Right lobe of liver (tissue), 6 donors: ENCODE measurements around the gene EPB41L4B. TPM values are rescaled to one million over a fixed set of nuclear protein-coding genes. Genes with fewer than 3 reads are reported as not detected.

Experiments used
- ATAC-seq, 4 donors: fragments of 200-7000 bp; cut with Tn5 transposase; one replicate each; pipeline ENCODE4 v1.9.1; 2020; ENCODE audit warnings: mild to moderate bottlenecking in 4 of 4, moderate library complexity in 4 of 4
- DNase-seq, 3 donors: peaks; one replicate each; pipeline ENCODE4 v3.0.0-alpha.2; 2020
- H3K27ac ChIP-seq, 3 donors: fragments of 200-600 bp; one replicate each; pipeline ENCODE4 v1.8.0; 2022
- H3K27me3 ChIP-seq, 2 donors: fragments of 200-600 bp; one replicate each; pipeline ENCODE4 v1.8.0; 2022
- H3K36me3 ChIP-seq, 4 donors: fragments of 200-600 bp; sonication (generic) in 1 of 4; one replicate each; pipeline versions ENCODE4 v1.5.1 to v1.8.0; 2017 to 2022; ENCODE audit warnings: control low read depth in 1 of 4
- H3K4me1 ChIP-seq, 4 donors: fragments of 200-600 bp; sonication (generic) in 1 of 4; one replicate each; pipeline versions ENCODE4 v1.5.1 to v1.8.0; 2017 to 2022; ENCODE audit warnings: control low read depth in 1 of 4
- H3K4me3 ChIP-seq, 3 donors: fragments of 200-600 bp; one replicate each; pipeline ENCODE4 v1.8.0; 2022
- H3K9me3 ChIP-seq, 4 donors: fragments of 200-600 bp; sonication (generic) in 1 of 4; one replicate each; pipeline versions ENCODE4 v1.5.1 to v1.8.0; 2017 to 2022; ENCODE audit warnings: control low read depth in 1 of 4
- CTCF ChIP-seq, 4 donors: fragments of 200-600 bp in 3 of 4; fragments of 450-650 bp in 1 of 4; IDR thresholded peaks; one replicate each; pipeline versions ENCODE4 v1.5.1 to v1.8.0; 2016 to 2022; ENCODE audit warnings: antibody characterized with exemption in 4 of 4, mild to moderate bottlenecking in 2 of 4
- POLR2A ChIP-seq: fragments of 450-650 bp; IDR thresholded peaks from one replicate; pipeline ENCODE4 v1.6.1; 2017; ENCODE audit warnings: antibody characterized with exemption, mild to moderate bottlenecking
- WGBS: methylation state at CpG from one replicate; pipeline ENCODE4 v1.1.6; 2018; ENCODE audit warnings: low coverage, low lambda C conversion rate; ENCODE audit not compliant: insufficient coverage; ENCODE audit errors: missing lambda C conversion rate; 5-methylcytosine and 5-hydroxymethylcytosine counted together
- intact Hi-C, 2 donors: fragments of 100-400 bp; cut with DNase I; formaldehyde crosslinking; loops; one replicate each; pipeline versions ENCODE4 v1.11.2 to v1.14.1; 2022
- total RNA-seq, 6 experiments: library from RNA; depleted of rRNA in 2 of 6; stranded (reverse); fragments of >200 nt in 2 of 6; fragmentation: NEBNext Ultra II Directional in 3 of 6; extraction: Animal tissue kit (Norgen Biotek cat#: 25700) in 3 of 6; gene quantifications; one replicate each; pipeline versions ENCODE4 v1.1.0 to v1.2.4, GENCODE V29; 2016 to 2023
- donor health status: DM: no; HTN: yes; CAD: no.
- donor health status: DM: no; HTN: no; CAD: no.
- donor health status: DM: no; HTN: no; CAD: no.
- donor health status: DM: no; HTN: yes; CAD: no.
- donor health status: DM: no; HTN: yes; CAD: no.

Gene EPB41L4B
- total RNA-seq, 6 experiments from 2014 or later = 29.0 to 89.0 (median 32.4) TPM

- Histone ChIP-seq H3K4me1 (peaks cover 0 to 32% (median 13%) of the 10 kb centered on the region in 4 donors), H3K9me3 (no peaks in the 10 kb centered on the region), H3K4me3 (peak overlapping the region; percentile 52 to 71 (median 65)), H3K27ac (peak overlapping the region in 2 of 3 donors; percentile 88 to 90), H3K27me3 (no peaks in the 10 kb centered on the region), H3K36me3 (no peaks in the 10 kb centered on the region)
- intact Hi-C loops = loop anchor here (5.0 to 10.0 kb wide), 2 partner anchors 67 to 135 kb away; no protein-coding TSS in a partner anchor
- peak in 3 of 4 donors; percentile 2 to 7 (median 2) for ATAC-seq
- peak; percentile 25 to 64 (median 61) for DNase-seq
- WGBS = 1% methylated on average over 20 of the region's 42 CpGs
- TF ChIP-seq CTCF (IDR thresholded peaks at IDR 0.05) = no peak
- TF ChIP-seq POLR2A = no peak
Measured at GRCh38 chr9:109319626-109320241, 1.1 kb downstream of the EPB41L4B start.

DNA sequence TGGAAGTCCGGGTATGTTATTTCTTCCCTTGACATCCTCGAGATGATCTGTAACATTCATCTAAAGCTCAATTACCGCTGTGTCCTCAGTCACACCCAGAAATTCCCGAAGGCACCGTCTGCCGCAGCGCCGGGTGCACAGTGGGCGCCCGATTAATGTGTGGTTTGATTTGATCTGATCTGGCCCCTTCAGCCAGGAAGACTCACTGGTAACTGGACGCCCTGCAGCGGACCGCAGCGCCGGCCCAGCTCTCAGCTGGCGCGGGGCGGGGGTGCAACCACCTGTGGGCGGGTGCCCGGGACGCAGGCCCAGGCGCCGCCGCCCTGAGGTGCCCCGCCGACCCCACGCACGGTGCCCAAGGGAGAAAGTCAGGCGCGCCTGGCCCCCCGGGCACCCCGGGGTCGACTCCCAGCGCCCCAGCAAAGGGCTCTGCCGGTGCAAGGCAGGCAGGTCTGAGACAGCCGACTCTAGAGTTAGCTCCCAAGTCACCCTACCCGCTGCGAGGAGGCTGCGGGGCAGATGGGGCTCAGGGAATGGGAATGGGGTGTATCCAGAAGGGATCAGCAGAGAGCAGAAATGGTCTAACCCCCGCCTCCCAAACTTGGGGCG lies 1.7 kb downstream of the EPB41L4B start:
- no peaks in the 10 kb centered on the region for H3K27me3 ChIP-seq
- H3K4me3 ChIP-seq = peak overlapping the region; percentile 52 to 71 (median 65)
- no peaks in the 10 kb centered on the region for H3K9me3 ChIP-seq
- peaks cover 0 to 38% (median 15%) of the 10 kb centered on the region in 4 donors for H3K4me1 ChIP-seq
- DNase-seq (peak; percentile 57 to 78 (median 72)), ATAC-seq (peak; percentile 44 to 63 (median 53))
- no peak for TF ChIP-seq POLR2A
- TF ChIP-seq CTCF (IDR thresholded peaks at IDR 0.05) = no peak
- intact Hi-C loops = loop anchor here in 1 of 2 donors (5.0 kb wide), 1 partner anchor 67 kb away; no protein-coding TSS in a partner anchor
- 2% methylated on average over 15 of the region's 41 CpGs for WGBS
- H3K27ac ChIP-seq = peak overlapping the region in 2 of 3 donors; percentile 88 to 90
- H3K36me3 ChIP-seq = no peaks in the 10 kb centered on the region

GRCh38 chr9:109317979-109318741 lies 2.7 kb downstream of the EPB41L4B start:
- H3K27ac ChIP-seq = peak overlapping the region in 2 of 3 donors; percentile 88 to 90
- TF ChIP-seq CTCF (IDR thresholded peaks at IDR 0.05) = no peak
- TF ChIP-seq POLR2A = no peak

DNA sequence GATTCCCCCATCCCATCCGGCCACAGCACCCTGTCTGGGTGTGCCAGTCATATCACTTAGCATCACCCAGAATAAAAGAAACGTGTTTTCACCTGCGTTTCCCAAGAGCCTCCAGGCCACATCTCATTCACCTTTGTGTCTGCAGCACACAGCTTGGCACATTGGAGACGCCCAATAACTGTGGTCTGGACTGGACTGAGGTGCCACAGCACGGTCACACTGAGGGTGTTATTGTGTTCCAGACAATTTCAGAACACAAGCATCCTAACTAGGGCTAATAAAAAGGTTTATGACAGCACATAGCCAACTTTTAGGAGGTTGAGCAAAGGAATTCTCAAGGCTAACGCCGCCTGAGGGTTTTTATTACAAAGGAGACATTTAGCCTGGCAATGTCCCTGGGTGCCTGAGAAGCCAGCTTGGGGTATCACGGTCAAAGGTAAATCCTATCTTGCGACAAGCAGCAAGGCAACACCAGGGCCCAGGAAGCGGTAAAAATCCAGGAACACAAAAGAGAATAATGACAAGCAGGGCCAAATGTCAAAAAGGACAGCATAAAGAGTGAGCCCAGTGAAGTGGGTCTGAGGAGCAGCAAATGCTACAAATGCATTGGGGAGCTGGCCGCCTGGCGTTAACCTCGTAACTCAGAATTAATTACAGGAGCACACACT lies 3.4 kb downstream of the EPB41L4B start:
- intact Hi-C loops = loop anchor here in 1 of 2 donors (5.0 kb wide), 1 partner anchor 65 kb away; no protein-coding TSS in a partner anchor
- peaks cover 0 to 55% (median 20%) of the 10 kb centered on the region in 4 donors for H3K4me1 ChIP-seq
- peak overlapping the region in 2 of 3 donors; percentile 72 to 90 for H3K27ac ChIP-seq
- ATAC-seq = no peak
- H3K36me3 ChIP-seq = no peaks in the 10 kb centered on the region
- H3K27me3 ChIP-seq = no peaks in the 10 kb centered on the region
- 66% methylated on average over 13 of the region's 13 CpGs for WGBS
- TF ChIP-seq CTCF (IDR thresholded peaks at IDR 0.05) = no peak
- H3K9me3 ChIP-seq = no peaks in the 10 kb centered on the region
- H3K4me3 ChIP-seq = peak overlapping the region in 1 of 3 donors; percentile 24
- DNase-seq = no peak

More at GRCh38 chr9:109317979-109318741, 2.7 kb downstream of the EPB41L4B start:
- no peaks in the 10 kb centered on the region for H3K9me3 ChIP-seq
- 36% methylated on average over 12 of the region's 13 CpGs for WGBS
- H3K4me1 ChIP-seq = peaks cover 0 to 47% (median 18%) of the 10 kb centered on the region in 4 donors
- no peaks in the 10 kb centered on the region for H3K27me3 ChIP-seq
- ATAC-seq = no peak
- no peak for DNase-seq
- intact Hi-C loops = loop anchor here in 1 of 2 donors (5.0 kb wide), 1 partner anchor 66 kb away; no protein-coding TSS in a partner anchor
- H3K36me3 ChIP-seq = no peaks in the 10 kb centered on the region
- peak overlapping the region in 2 of 3 donors; percentile 65 to 71 for H3K4me3 ChIP-seq
